OCI-LY1 (cell line): ENCODE data around the gene ANKRA2.

Experiments used
- CTCF ChIP-seq: fragments of 200-600 bp; sonication (generic), shearing (Covaris generic); IDR thresholded peaks from 2 replicates; pipeline ENCODE4 v1.5.1; 2017; ENCODE audit warnings: mild to moderate bottlenecking, antibody characterized with exemption, low read length, moderate library complexity, mixed read lengths
- EZH2 ChIP-seq: fragments of 200-600 bp; sonication (generic), shearing (Covaris generic); IDR thresholded peaks from 2 replicates; pipeline ENCODE4 v1.8.0; 2017; ENCODE audit warnings: borderline replicate concordance, mixed run types, mild to moderate bottlenecking, antibody characterized with exemption, low read length, moderate library complexity, mixed read lengths

GRCh38 chr5:73525606-73526203 lies 39.7 kb downstream of the ANKRA2 start:
- no peak for TF ChIP-seq CTCF
- no peak for TF ChIP-seq EZH2
